ENCODE measurements around the gene TRAPPC2.

GRCh38 chrX:13768939-13769338 is 34.5 kb upstream of the TRAPPC2 start:
- TF ChIP-seq CTCF (IDR thresholded peaks at IDR 0.05) (no peak), POLR2A (IDR thresholded peaks at IDR 0.05) (no peak)

All from adrenal gland (tissue), 5 donors.